GM23248 (cell line): ENCODE results near the gene CLIC5. TPM values are rescaled to one million over a fixed set of nuclear protein-coding genes. Genes with fewer than 3 reads are reported as not detected.

ENCODE experiments used
- DNase-seq: peaks from one replicate; pipeline ENCODE4 v3.0.0-alpha.2; 2015
- H2AFZ ChIP-seq: fragments of 200-600 bp; sonication (generic); 2 replicates; pipeline ENCODE4 v1.6.1; 2016; ENCODE audit warnings: antibody characterized with exemption
- H3F3A ChIP-seq: fragments of 200-600 bp; sonication (generic); 2 replicates; pipeline ENCODE4 v1.6.1; 2016; ENCODE audit warnings: mild to moderate bottlenecking, antibody characterized with exemption, mixed run types; ENCODE audit not compliant: insufficient read depth
- H3K27ac ChIP-seq: fragments of 200-600 bp; sonication (generic); 2 replicates; pipeline ENCODE4 v1.5.1; 2016; ENCODE audit warnings: mild to moderate bottlenecking
- H3K27me3 ChIP-seq: fragments of 200-600 bp; sonication (generic); replicated peaks from 2 replicates; pipeline ENCODE4 v1.6.1; 2016; ENCODE audit warnings: mild to moderate bottlenecking; ENCODE audit not compliant: insufficient read depth
- H3K36me3 ChIP-seq: fragments of 200-600 bp; sonication (generic); 2 replicates; pipeline ENCODE4 v1.6.1; 2016; ENCODE audit warnings: low read depth, mild to moderate bottlenecking
- H3K4me1 ChIP-seq: fragments of 200-600 bp; sonication (generic); 2 replicates; pipeline ENCODE4 v1.6.1; 2016; ENCODE audit warnings: mild to moderate bottlenecking; ENCODE audit not compliant: insufficient read depth
- H3K4me2 ChIP-seq: fragments of 200-600 bp; sonication (generic); one replicate; pipeline ENCODE4 v1.6.1; 2016; ENCODE audit warnings: mild to moderate bottlenecking; ENCODE audit not compliant: unreplicated experiment
- H3K4me3 ChIP-seq: fragments of 200-600 bp; sonication (generic); 2 replicates; pipeline ENCODE4 v1.5.1; 2016; ENCODE audit warnings: mild to moderate bottlenecking
- H3K79me2 ChIP-seq: fragments of 200-600 bp; sonication (generic); 2 replicates; pipeline ENCODE4 v1.6.1; 2016; ENCODE audit warnings: mild to moderate bottlenecking; ENCODE audit not compliant: insufficient read depth
- H3K9ac ChIP-seq: fragments of 200-600 bp; sonication (generic); 2 replicates; pipeline ENCODE4 v1.6.1; 2016; ENCODE audit warnings: mild to moderate bottlenecking
- H3K9me2 ChIP-seq: fragments of 200-600 bp; sonication (generic); 2 replicates; pipeline ENCODE4 v1.6.1; 2016; ENCODE audit warnings: mixed run types, mild to moderate bottlenecking, moderate library complexity; ENCODE audit not compliant: insufficient read depth
- H3K9me3 ChIP-seq: fragments of 200-600 bp; sonication (generic); one replicate; pipeline ENCODE4 v1.6.1; 2017; ENCODE audit warnings: low read depth
- H4K20me1 ChIP-seq: fragments of 200-600 bp; sonication (generic); 2 replicates; pipeline ENCODE4 v1.6.0; 2016; ENCODE audit not compliant: insufficient read depth
- EZH2 ChIP-seq: fragments of 200-600 bp; sonication (generic); IDR thresholded peaks from 2 replicates; pipeline ENCODE4 v1.6.1; 2018; ENCODE audit warnings: antibody characterized with exemption, mild to moderate bottlenecking; ENCODE audit not compliant: insufficient read depth, poor library complexity, severe bottlenecking
- EZH2phosphoT487 ChIP-seq: fragments of 200-600 bp; sonication (generic); IDR thresholded peaks from 2 replicates; pipeline ENCODE4 v1.6.1; 2018; ENCODE audit warnings: antibody characterized with exemption, moderate library complexity, mild to moderate bottlenecking, low read depth; ENCODE audit not compliant: insufficient read depth
- WGBS, 2 experiments: methylation state at CpG; one replicate each; pipeline ENCODE4 v1.1.6; 2015 to 2017; ENCODE audit warnings: low lambda C conversion rate in 2 of 2, low coverage in 1 of 2; ENCODE audit errors: missing lambda C conversion rate in 2 of 2; 5-methylcytosine and 5-hydroxymethylcytosine counted together
- in situ Hi-C: fragments of 300-500 bp; cut with MboI; formaldehyde crosslinking; loops from 2 replicates; pipeline ENCODE4 v1.15.0; 2020
- polyA plus RNA-seq: library from polyadenylated mRNA; unstranded; fragments of >200 nt; fragmentation: Nextera tagmentation; extraction: Ambion mirVana; gene quantifications from 2 replicates; pipeline ENCODE4 v1.2.1, GENCODE V29; 2016
- total RNA-seq: library from RNA; depleted of rRNA; stranded (reverse); fragments of >200 nt; shearing (Covaris generic); gene quantifications from 2 replicates; pipeline ENCODE4 v1.2.3, GENCODE V29; 2014

The CLIC5 gene
- total and polyA plus RNA-seq, 2 experiments from 2014 or later = not detected

GRCh38 chr6:45845567-45845966, 170.1 kb downstream of the CLIC5 start:
- Histone ChIP-seq H3K9ac (no peak overlapping the region), H3K9me2 (no peaks in the 10 kb centered on the region), H3K36me3 (no peaks in the 10 kb centered on the region), H3K27ac (no peak overlapping the region), H3K4me1 (peaks cover 26% of the 10 kb centered on the region), H3K27me3 (no peaks in the 10 kb centered on the region; the same call in 1 of the 2 replicates), H3K79me2 (no peaks in the 10 kb centered on the region), H3K4me2 (peak overlapping the region; percentile 27), H3F3A (peaks cover 21% of the 10 kb centered on the region), H4K20me1 (no peaks in the 10 kb centered on the region), H3K9me3 (no peaks in the 10 kb centered on the region), H3K4me3 (no peak overlapping the region; the same call in 1 of the 2 replicates), H2AFZ (no peak overlapping the region)
- WGBS, 2 experiments = 14 to 29% methylated on average over 1 of the region's 1 CpG
- peak; percentile 81 for DNase-seq
- in situ Hi-C loops = no loop called here
- 0 out of 2 replicates have a peak, but pooled peaks have one; percentile 65 for TF ChIP-seq EZH2phosphoT487
- no peak for TF ChIP-seq EZH2

- Histone ChIP-seq H3F3A (peaks cover 21% of the 10 kb centered on the region), H3K9me2 (no peaks in the 10 kb centered on the region), H3K9ac (no peak overlapping the region), H3K79me2 (no peaks in the 10 kb centered on the region), H3K4me2 (peak overlapping the region; percentile 27), H3K4me3 (no peak overlapping the region), H3K9me3 (no peaks in the 10 kb centered on the region), H3K27ac (no peak overlapping the region), H4K20me1 (no peaks in the 10 kb centered on the region), H3K27me3 (no peaks in the 10 kb centered on the region; the same call in 1 of the 2 replicates), H2AFZ (no peak overlapping the region), H3K4me1 (peaks cover 26% of the 10 kb centered on the region), H3K36me3 (no peaks in the 10 kb centered on the region)
- no peak for TF ChIP-seq EZH2phosphoT487
- no peak for TF ChIP-seq EZH2
- in situ Hi-C loops = no loop called here
- DNase-seq = peak; percentile 8
- WGBS, 2 experiments = 83 to 85% methylated on average over 8 of the region's 8 CpGs
Observed at GRCh38 chr6:45844986-45845385, 170.7 kb downstream of the CLIC5 start.

GRCh38 chr6:45843848-45844521, 171.7 kb downstream of the CLIC5 start:
- peaks cover 26% of the 10 kb centered on the region for H3K4me1 ChIP-seq
- H3K27ac ChIP-seq = no peak overlapping the region
- H3K9me3 ChIP-seq = no peaks in the 10 kb centered on the region
- no peaks in the 10 kb centered on the region for H3K9me2 ChIP-seq
- DNase-seq = peak; percentile 56
- H2AFZ ChIP-seq = peak overlapping the region; percentile 3; the same call in 1 of the 2 replicates
- H3K27me3 ChIP-seq = no peaks in the 10 kb centered on the region
- TF ChIP-seq EZH2 (no peak), EZH2phosphoT487 (no peak)
- no peaks in the 10 kb centered on the region for H3K36me3 ChIP-seq
- no peak overlapping the region for H3K4me3 ChIP-seq
- peaks cover 21% of the 10 kb centered on the region for H3F3A ChIP-seq
- H4K20me1 ChIP-seq = no peaks in the 10 kb centered on the region
- H3K9ac ChIP-seq = no peak overlapping the region
- 20 to 25% methylated on average over 8 of the region's 8 CpGs for WGBS, 2 experiments
- H3K4me2 ChIP-seq = peak overlapping the region; percentile 22
- H3K79me2 ChIP-seq = no peaks in the 10 kb centered on the region
- in situ Hi-C loops = no loop called here

GRCh38 chr6:45841062-45841461, 174.6 kb downstream of the CLIC5 start:
- no peaks in the 10 kb centered on the region for H3K79me2 ChIP-seq
- no peak overlapping the region for H3K27ac ChIP-seq
- DNase-seq = no peak
- H3K9me2 ChIP-seq = no peaks in the 10 kb centered on the region
- H3K4me2 ChIP-seq = no peak overlapping the region
- H3K27me3 ChIP-seq = 0 out of 2 replicates have a peak, but pooled peaks cover 4% of the 10 kb centered on the region
- 93 to 95% methylated on average over 2 to 3 of the region's 3 CpGs for WGBS, 2 experiments
- no peaks in the 10 kb centered on the region for H3K36me3 ChIP-seq
- in situ Hi-C loops = no loop called here
- H2AFZ ChIP-seq = no peak overlapping the region
- H3K4me1 ChIP-seq = peaks cover 22% of the 10 kb centered on the region
- H3F3A ChIP-seq = peaks cover 21% of the 10 kb centered on the region
- no peak overlapping the region for H3K4me3 ChIP-seq
- H4K20me1 ChIP-seq = no peaks in the 10 kb centered on the region
- H3K9ac ChIP-seq = no peak overlapping the region
- TF ChIP-seq EZH2 (no peak), EZH2phosphoT487 (no peak)
- no peaks in the 10 kb centered on the region for H3K9me3 ChIP-seq
